ENCODE data around the gene SPSB4.
A peak's percentile ranks its signal among the peaks of the same experiment; 100 is the strongest.
"Not testable (repeated sequence)": the region's sequence is repeated elsewhere in the genome, so short reads cannot be mapped to it uniquely, and the experiment has no call there.

Gene SPSB4

DNA sequence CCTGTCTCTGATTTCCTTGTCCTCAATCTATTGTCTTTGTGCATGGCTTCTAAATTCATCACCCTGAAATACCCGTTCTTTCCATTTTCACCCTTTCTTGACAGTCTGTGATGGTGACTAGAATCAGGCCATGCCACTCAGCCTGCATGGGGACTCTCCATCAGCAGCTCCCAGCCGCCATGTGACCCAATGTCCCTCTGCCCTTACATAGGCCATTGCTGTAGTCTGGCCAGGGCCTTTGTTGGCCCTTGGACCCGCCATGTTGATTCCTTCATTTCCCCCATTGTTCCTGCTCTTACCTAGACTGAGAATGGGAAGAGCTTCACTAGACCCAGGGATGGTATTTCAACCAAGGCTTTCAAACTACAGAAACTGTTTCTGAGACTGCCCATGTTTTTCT, 45.8 kb downstream of the SPSB4 start:
- no peak for DNase-seq

DNA sequence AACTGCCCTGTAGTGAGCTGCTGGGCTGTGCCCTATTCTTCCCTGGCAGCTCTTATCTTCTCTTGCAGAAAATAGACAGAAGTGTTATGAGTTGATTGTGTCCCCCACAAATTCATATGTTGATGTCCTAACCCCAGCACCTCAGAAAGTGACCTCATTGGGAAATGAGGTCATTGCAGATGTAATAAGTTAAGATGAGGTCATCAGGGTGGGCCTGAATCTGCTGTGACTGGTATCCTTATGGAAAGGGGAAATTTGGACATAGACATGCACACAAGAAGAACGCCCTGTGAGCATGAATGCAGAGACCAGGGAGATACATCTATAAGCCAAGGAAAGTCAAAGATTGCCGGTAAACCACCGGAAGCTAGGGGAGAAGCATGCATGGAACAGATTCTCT, 49.0 kb downstream of the SPSB4 start:
- DNase-seq, result no peak

DNA sequence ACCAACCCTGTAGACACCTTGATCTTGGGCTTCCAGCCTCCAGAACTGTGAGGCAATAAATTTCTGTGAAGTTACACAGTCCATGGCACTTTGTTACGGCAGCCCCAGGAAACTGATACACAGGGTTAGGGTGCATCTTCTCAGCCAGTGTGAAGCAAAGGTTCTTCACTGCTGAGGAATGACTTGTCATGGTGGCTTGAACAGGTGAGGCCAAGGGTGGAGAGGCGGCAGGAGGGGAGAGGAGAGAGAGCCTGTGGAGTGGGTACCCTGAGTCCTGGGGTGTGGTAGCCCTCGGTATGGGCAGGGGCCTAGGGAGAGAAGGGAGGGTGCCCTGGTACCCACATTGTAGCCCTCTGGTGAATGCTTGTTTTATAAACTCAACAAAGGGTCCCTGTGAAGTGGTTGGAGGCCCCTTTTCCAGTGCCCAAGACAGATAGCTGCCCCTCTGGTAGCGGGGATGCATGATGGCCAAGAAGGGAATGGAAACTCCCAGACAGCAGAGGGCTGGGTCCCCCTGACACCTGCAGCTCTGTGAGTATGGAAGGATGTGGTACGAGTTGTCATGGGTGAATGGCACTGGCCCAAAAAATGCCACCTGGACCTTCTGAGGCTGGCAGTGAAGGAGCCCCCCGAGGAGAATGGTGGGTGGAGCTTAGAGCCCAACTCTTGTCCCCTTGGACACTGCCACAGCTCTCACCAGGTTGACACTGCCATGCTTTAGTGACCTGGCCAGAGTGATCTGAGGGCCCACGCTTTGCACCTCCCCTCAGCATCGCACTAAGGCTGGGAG, 49.6 kb downstream of the SPSB4 start:
- DNase-seq, result no peak

DNA sequence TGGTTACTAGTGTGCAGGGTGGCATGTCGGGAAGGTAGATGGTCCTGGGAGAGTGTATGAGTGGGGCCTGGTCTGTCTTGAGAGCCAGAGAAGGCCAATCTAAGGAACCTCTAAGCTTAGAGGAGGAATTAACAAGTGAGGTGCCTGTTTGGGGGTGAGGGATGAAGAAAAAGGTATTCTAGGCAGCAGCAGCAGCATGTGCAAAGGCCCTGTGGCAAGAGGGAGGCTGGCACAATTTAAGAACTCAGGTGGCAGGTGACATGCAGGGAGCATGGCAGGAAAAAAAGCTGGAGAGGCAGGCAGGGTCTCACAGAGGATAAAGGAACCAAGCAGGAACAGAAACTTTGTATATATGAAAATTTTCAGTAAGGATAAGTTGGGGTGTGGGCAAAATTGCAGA, 51.2 kb downstream of the SPSB4 start:
- no peak for DNase-seq

DNA sequence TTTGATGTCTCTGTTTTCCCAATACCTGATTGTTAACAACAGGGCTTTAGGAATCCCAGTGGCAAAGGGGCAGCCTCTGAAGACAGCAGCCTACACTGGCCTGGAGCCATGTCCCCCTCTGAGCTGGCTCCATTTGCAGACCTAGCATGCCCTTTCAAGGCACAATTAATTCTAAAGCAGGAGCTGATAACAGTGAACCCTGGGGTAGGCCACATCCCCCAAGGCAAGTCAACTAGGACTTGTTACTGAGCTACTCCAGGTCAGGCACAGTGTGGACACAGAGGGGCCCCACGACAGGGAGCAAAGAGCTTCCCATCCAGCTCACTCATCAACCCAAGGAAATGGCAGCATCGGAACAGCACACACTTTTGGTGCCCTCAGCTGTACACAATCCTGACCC, 51.9 kb downstream of the SPSB4 start:
- DNase-seq, result no peak

DNA sequence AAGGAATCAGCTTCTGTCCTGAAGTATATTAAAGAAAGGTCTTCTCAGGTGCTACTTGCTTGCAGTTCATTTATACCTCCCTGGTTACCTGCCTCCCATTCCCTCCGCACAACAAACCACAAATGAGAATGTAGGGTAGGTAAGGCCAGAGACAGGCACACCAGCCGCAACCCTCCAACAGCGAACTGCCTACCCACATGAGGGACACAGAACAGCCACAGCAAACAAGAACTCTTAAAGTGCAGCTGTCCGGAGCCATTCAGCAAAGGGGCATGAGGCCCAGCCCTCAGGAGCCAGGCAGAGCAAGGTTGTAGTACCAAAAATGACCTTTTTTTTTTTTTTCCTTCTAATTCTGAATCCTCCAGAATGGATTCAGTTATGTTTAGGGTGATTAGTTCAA, 52.4 kb downstream of the SPSB4 start:
- DNase-seq, result no peak

DNA sequence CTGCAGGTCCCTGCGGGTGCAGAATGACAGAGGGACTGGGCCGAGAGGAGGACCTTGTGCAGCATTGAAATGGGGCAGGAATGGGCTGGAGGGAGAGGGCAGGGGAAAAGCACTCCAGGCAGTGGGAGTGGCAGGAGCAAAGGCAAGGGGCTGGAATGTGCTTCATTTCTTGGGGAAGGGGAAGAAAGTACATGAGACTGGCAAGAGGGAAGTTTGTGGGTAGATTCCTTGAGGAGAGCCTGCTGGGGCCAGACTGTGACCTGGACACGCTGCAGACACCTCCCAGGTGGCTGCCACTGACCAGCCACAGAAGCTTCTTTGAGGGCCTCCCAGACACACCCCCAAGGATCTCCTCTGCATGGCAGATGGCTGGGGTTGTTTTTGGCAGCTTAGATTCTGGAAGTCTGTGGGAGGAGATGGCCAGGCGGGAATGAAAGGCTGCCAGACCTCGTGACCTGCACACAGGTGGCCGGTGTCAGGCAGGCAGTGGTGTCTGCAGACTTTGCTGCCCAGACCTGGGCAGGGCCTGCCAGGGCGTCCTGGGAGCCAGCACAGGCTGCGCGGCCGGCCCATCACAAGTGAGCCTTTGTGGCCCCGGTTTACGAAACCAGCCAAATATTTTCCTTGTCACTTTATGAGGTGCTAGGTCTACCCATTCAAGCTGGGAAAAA, 53.1 kb downstream of the SPSB4 start:
- DNase-seq, result no peak

DNA sequence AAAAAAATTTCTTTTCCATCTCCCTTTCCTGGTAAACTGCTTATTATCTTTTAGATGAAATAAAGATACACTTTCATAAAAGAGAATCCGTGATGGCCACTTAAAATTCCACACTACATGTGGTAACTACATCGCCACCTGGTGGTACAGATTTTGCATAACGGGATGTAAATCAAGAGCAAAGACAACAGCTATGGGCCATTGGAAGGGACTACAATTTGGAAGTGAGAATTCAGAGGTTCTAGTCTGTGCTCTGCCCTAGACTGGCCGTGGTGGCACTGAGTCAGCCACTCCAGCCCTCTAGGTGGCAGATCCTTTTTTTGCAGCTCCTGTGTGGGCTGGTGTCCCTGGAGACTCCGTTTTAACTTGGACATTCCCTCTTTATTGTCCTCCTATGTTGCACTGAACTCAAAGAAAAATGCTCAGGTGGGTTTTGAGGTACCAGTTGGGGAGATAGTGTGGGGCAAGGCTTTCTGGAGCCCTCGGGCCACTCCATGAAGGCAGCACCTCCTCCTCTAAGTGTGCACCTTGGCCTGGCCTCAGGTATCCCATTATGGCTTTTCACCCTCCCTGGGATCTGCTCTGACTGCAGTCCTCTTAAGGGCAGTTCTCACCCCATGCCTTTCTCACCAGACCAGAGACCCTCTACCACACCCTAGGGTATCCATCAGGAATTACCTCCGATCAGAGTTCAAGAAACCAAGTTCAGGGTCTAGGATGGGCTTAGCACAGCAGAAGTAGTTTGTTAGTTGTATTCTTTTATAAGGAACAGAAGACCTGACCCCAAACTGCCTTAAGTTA, 54.9 kb downstream of the SPSB4 start:
- peak; percentile 87 to 89 for DNase-seq

DNA sequence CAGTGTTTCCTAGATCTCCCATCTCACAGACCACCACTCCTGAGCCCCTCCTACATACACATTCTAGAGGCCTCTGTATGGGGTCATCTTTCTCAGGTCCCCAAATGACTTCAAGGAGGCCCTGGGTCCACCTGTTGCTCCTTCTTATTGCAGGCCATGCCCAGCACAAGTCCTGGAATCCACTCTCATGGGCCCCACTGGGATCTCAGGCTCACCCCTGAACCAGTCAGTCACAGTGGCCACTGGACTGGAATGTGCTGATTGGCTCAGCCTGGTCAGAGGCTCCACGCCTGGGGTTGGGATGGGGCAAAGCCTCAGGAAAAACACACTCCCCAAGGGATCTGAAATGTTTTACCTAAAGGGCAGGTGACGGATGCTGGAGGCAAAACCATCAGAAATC, 55.7 kb downstream of the SPSB4 start:
- no peak for DNase-seq

DNA sequence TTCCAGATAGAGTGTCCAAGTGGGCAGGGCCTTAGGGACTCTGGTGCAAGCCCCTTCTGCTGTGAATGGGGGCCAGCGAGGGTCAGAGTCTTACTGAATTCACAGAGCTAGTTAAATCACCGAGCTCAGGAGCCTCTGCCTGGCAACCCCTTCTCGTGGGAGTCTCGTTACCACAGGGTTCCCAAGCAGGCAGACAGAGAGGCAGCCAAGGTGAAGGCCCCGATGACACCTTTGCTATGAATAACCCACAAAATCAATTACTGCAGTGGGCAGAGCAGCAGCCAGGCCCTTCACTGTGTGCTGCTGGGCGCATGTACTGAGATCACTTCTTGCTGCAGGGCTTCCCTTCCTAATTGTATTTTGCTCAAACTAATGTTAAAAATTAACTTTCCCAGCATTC, 56.9 kb downstream of the SPSB4 start:
- no peak for DNase-seq

DNA sequence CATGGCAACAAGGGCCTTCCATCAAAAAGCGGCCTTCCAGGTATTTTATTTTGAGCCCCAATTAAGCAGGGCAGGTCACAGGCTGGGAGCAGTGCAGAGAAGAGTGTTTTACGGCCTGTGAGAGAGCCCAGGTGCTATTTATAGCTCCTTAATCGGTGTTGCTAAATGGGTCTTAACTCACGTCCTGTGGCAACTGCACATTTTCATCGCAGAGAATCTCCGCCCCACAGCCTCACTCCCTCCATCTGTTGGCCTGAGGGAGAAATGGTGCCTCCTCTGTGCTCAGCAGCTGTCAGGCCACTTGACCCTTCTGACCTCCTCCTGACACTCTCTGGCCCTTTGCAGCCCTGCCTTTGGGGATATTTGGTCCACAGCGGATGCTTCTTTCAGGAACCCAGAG, 58.6 kb downstream of the SPSB4 start:
- no peak for DNase-seq

DNA sequence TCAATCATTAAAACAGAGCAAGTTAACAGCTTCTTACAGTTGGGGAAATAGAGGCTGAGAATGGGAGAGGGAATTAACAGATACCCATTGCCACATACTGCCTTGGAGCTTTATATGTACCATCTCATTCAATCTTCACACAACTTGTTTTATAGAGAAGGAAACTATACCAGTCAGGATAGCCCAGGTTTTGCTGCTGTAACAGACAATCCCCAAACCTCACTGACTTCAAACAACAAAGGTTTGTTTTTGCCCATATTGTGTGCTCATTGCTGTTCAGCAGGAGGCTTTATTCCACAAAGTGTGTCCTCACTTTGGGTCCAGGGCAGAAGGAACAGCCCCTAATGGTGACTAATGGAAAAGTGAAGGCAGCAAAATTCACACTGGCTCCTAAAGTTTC, 59.2 kb downstream of the SPSB4 start:
- no peak for DNase-seq

DNA sequence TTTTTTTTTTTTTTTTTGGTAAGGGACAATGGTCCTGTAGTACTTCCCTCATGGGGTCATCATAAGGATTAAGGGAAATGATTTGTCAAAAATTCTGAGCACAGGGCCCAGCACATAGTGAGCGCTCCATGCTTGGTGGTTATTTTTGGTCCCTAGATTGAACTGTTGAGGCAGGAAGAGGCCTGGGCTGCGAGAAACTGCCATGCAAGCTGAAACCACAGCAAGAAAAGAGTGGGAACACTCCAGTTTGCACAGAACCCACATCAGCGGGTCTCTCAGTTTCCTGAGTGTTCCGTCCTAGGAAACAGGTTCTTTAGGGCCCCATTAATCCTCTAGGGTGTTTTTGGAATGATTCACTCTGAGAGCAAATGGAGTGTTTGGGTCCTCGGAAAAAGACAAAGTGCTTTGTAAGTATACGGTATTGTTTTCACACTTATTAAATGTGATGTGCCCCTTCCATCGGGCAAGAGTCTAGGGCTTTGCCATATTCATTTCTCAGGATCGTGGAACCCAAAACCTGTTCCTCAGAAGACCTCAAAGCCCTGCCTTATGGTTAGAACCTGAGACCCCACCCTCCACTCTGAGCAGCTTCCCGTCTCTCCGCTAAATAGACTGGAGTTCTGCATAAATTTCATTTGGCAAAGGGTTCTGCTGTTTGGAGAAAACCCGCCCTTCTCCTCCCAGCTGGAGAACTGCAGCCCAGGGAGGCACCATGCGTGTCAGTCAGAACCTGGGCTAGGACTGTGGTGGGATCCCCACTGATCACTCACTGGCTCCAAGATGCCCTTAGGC, 60.4 kb downstream of the SPSB4 start:
- no peak for DNase-seq

DNA sequence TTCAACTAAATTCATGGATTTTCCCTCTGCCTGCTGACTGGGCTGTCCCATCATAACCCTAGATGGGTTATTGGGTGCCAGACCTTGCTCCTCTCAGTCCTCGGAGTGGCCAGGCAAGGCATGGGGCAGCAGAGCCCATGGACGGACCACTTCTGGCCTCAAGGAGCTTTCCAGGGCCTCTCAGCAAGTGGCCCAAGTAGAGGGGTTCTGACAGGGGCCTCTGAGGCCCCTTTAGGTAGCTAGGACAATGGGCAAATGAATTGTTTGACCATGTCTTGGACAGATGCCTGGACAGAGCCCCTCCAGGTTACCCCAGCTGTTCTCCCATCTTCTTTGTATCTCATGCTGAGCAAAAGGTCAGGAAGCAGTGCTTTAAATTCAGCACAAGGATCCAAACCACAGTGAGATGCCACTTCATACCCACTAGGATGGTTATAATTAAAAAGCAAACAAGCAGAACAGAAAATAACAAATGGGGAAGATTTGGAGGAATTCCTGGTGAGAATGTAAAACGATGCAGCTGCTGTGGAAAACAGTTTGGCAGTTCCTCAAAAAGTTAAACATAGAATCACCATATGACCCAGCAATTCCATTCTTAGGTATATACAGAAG, 61.6 kb downstream of the SPSB4 start:
- DNase-seq, result no peak

DNA sequence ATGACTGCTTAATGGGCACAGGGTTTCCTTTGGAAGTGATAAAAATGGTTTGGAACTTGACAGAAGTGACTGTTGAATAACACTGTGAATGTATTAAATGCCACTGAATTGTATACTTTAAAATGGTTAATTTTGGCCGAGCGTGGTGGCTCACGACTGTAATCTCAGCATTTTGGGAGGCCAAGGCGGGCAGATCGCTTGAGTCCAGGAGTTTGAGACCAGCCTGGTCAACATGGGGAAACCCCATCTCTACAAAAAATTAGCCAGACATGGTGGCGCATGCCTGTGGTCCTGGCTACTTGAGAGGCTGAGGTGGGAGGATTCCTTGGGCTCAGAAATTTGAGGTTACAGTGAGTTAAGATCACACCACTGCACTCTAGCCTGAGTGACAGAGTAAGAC, 62.5 kb downstream of the SPSB4 start:
- DNase-seq, result not testable (repeated sequence)

DNA sequence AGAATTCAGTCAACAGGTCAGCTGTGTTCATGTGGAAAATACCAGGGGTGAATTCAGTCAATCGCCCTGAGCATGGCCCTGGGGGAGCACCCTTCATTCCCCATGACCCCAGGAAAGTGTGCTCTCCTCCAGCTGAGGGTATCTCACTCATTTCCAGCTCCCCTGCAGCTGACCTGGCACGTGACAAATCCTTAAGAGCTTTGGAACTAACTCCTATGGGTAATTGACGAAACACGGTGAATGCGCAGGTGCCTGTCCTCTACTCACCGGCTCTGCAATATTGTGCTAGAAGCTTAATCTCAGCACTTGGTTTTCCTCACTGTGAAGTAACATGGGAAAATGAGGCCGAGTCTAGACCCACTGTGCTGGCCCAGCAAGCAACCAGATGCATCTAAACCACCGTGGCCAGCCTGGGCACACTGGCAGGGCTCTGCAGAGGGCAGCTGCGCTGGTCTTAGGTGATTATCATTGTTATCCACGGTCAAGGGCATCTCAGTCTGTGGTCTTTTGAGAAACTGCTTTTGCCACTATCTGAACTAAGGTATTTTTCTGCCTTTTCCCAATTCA, 63.1 kb downstream of the SPSB4 start:
- no peak for DNase-seq

DNA sequence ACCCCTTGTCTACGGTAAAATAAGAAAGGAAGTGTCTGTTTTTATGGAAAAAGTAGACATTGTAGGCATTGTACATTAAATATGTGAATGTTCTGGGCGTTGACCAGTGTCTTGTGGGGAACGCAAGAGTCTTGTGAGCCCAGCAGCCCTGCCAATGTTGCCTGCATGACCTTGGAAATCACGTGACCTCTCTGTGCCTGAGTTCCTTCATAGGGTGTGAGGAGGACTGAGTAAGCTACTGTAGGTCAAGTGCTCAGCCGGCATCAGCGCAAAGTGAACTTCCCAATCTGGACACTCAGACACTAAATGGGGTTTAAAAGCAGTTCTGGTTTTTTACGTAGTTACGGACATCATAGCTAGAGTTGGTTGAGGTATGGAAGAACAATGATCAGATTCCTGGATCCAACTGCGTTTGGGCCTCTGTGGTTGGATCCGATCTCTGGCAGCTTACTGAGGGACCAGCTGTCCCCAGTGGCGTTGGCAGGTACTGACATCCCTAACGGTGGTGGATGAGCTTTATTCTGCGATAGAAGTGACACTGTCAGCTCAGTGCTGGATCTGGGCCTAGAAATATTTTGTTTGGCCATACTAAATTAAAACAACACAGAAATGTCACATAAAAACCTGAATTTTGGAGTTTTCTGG, 63.8 kb downstream of the SPSB4 start:
- DNase-seq, result no peak

DNA sequence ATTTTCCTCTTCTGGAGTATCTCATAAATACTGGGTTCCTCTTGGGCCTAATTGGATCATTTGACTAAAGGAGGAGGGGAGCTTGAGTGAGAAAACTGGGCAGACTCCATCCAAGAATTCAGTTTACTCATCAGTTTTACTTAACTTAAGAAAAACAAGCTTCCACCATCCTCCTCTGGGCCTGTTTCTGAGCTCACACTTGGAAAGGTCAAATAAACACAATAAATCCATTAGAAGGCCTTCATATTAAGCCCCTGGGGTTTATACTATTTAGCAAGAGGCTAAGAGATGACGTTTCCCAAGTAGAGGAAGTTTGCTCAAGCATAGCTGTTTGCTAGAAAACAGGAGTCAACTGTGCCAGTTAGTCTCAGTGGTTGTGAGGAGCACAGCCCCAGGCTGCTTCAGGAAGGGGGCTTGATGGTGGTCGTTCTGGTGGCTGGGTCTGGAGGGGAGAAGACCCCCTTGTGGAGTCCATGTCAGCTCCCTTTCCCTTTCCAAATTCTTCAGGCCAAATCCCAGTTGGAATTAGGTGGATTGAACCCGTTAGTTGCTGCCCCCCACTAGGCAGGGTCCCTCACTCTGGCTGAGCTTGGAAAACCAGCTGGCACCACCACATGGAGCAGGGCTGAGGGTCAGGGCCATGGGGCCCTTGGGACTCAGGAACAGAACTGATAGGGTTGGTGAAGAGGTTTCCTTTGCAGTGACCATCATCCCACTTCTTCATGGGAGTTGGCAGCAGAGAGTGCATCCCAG, 64.8 kb downstream of the SPSB4 start:
- no peak for DNase-seq

DNA sequence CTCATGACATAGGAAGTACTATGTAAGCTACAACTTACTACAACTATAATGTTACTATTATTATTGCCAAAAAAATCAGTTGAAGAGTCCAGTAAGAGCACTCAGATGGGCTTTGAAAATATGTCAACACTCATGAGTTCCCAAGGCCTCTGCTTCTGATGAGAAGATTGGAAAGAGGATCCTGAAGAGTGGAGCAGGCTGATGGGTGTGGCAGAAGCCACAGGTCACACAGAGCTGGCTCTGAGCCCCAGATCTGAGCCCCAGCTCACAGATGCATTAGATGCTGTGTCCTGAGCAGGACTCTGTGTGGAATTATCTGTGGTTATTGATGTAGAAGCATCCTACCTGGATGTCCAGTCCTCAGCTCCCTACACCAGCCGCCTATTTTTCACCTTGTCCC, 65.6 kb downstream of the SPSB4 start:
- no peak for DNase-seq

DNA sequence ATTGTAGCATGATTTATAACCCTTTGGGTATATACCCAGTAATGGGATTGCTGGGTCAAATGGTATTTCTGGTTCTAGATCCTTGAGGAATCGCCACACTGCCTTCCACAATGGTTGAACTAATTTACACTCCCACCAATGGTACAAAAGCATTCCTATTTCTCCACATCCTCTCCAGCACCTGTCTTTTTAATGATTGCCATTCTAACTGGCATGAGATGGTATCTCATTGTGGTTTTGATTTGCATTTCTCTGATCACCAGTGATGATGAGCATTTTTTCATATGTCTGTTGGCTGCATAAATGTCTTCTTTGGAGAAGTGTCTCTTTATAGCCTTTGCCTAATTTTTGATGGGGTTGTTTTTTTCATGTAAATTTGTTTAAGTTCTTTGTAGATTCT, 66.8 kb downstream of the SPSB4 start:
- DNase-seq, result not testable (repeated sequence)

DNA sequence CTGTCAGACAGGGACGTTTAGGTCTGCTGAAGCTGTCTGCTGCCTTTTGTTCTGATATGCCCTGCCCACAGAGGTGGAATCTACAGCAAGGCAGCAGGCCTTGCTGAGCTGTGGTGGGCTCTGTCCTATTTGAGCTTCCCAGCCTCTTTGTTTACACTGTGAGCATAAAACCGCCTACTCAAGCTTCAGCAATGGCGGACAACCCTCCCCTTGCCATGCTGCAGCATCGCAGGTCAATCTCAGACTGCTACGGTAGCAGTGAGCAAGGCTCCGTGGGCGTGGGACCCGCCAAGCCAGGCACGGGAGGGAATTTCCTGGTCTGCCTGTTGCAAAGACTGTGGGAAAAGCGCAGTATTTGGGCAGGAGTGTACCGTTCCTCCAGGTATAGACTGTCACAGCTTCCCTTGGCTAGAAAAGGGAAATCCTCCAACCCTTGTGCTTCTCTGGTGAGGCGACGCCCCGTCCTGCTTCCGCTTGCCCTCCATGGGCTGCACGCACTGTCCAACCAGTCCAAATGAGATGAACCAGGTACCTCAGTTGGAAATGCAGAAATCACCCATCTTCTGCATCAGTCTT, 71.4 kb downstream of the SPSB4 start:
- no peak for DNase-seq
